ENCODE results near the gene DRAP1.

Gene DRAP1

DNA sequence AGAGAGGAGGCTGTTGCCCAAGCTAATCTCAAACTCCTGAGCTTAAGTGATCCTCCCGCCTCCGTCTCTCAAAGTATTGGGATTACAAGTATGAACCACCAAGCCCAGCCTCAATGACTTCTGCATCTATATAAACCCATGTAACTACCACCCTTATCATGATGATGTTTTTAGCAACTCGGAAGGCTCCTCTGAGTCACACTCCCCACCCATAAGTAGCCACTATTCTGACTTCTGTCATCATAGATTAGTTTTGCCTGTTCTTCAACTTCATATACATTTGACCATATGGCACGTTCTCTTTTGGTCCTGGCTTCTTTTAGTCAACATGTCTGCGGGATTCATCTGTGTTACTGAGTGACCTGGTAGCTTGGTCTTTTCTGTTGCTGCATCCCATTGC is 12.6 kb upstream of the DRAP1 start:
- no peak for DNase-seq

DNA sequence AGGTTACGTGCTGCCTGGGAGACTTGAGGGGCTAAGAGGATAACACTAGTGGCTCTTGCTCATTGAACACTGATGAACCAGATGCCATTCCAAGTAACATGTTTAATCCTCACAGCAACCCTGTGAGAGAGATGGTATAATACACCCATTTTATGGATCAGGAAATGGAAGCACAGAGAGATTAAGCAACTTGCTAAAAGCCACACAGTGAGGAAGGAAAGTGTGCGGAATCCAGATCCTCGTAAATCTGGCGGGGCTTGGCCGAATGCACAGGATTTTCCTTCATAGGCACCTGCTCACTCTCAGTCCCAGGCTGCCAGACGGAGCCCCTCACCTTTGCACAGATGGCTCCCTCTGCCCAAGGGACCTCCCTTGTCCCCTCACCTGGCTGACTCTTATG is 11.3 kb upstream of the DRAP1 start:
- DNase-seq: no peak

DNA sequence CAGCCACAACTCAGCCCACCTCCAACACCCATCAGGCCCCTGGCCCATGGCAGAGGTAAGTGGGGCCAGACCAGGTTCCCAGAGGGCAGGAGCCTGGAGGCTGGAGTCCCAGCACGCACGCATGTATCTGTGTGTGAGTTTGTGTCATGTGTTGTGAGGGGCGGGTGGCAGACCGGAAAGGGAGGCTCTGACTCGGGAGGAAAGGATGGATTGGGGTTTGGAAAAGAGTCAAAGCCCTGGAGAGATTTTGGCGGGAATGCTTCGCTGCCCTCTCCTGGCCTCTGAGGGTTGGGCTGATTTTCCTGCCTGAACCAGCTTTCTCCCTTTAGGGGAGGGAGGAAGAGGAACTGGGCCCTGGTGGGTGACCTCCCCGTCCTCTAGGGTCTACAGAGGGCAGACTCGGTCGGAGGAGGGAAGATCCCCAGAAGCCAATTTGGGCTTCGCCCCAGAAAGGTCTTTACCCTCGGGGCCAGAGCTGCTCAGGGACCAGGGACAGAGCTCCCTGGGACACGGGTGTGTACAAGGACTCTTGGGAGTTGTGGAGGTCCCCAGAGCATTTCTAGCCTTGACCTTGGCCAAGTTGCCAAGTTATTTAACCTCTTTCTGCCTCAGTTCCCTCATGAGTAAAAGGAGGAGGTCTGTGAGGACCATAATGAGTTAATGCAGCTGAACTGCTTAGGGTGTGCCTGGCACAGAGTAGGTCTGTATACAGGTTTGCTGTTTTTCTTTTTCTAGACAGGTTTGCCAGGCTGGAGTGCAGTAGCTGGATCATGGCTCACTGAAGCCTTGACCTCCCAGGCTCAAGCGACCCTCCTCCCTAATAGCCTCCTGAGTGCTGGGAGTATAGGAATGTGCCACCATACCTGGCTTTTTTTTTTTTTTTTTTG is 7.3 kb upstream of the DRAP1 start:
- DNase-seq: no peak

GRCh38 chr11:65912845-65913244 is 6.4 kb upstream of the DRAP1 start:
- no peak for DNase-seq

DNA sequence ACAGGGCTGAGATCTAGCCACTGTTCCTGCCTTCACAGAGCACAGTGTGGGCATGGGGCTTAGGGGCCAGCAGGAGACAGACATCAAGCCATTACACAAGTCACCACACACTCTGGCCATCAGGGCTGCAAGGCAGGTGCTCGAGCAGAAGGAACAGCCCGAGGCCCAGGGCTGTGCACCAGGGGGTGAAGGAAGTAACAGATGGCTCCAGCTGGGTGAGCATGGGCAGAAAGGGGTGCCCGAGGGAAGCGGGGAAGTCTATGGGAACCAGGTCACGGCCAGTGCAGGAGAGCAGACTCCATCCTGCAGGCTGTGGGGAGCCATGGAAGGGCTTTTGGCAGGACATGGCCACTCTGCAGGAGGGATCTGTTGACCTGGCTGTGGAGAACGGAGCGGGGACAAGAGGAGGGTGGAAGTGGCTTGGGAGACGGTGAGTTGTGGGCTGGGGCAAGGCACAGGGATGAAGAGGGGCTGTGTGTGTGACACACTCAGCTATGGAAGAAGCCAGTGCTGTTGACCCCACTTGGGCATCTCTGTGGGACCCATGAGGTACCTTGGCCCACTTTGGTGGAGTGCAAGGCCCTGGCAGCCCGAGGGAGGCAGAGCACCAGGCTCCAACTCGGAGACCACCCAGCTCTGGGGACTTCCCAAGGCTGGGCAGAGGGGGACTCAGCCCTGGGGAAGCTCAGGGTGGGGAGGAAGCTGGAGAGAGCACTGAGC is 4.0 kb upstream of the DRAP1 start:
- no peak for DNase-seq

DNA sequence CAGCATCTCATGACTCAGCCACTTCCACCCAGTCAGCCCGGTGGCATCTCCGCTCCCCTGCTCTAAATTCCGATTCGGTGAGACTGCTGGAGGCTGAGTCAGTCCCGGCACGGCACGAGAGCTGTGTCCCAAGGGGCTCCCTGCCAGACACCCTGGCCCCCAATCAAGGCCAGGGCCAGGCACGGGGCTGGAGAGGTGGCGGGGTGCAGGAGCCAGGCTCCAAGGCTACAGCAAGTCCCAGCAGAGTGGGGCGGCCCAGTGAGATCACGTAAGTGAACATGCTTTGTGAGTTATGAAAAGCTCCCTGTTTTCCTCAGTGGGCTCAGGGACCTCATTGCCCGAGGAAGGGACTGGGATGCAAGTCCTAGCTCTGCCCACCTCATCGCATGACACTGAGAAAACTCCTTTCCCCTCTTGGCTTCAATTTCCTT is 3.4 kb upstream of the DRAP1 start:
- no peak for DNase-seq

DNA sequence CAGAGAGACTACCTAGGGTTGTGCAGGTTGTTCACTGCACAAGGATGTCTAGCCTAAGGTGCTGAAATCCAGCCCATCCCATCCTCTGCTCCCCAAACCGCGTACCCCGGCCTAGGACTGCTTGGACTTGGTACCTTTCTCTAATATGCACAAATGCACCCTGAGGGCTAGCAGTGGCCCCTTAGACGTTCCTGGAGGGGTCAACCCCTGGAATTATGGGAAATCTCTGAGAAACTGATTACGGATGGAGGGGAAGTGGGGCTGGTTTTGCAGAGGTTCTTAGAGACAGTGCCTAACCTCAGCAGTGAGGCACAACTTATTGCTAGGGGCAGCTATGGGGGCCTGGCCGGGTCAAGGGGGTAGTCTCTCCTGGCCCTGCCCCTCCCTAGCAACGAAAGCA is 2.8 kb upstream of the DRAP1 start:
- DNase-seq: no peak

DNA sequence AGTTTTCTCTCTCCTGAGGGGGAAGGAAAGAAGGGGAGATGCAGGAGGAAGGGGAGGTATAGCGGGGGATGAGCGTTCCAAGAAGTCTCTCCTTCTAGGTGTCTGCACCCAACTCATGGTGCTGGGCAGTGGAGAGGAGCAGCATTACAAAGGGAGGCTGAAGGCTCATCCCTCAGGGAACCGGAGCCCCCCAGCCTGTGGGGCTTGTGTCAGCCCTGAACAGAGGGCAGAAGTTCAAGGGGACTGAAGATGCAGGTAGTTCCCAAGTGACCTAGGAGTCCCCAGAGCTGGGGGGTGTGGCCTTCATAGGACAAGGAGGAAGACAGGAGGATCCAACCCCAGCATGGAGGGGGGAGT is 2.2 kb upstream of the DRAP1 start:
- DNase-seq: no peak

GRCh38 chr11:65917434-65918210 is 1.6 kb upstream of the DRAP1 start:
- DNase-seq: no peak

DNA sequence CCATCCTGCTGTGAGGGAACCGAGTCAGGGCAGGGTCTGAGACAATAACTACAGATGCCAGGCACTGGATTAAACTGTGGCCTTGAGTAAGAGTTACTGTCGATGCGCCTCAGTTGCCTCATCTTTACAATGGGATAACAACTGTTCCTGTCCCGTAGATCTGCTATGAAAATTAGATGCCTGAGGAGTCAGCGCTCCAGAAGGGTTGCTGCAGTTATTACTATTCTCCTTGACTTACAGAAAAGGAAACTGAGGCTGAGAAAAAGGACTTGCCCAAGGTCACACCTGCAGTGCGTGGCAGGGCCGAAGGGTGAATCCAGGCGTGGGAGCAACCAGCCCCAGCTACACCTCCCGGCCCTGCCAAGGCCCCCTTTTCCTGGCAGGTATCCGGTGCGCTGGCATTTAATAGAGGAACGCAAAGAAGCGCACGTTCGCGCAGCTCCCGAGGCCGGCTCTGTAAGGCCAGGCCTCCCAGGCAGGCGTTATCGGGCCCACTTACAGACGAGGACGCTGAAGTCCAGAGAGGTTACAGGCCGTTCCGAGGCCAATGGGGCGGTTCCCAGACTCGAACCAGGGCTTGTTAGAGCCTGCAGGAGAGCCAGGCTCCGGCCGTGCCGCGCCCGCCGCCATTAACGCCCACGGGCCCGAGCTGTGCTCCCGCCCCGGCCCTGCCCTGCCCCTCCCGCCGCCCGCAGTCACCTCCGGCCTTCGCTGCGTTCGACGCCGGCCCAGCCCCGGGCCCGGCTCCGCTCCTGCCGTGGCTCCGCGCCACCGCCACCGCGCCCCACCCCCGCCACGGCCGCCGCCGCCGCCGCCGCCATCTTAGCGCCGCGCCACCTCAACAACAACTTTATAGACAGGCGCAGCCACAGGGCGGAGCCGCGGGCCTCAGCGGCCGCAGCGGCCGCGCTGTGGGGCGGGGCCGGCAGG is 750 bp upstream of the DRAP1 start, which contains the start of gene C11orf68:
Gene C11orf68, minus strand, starts transcription at position 852 of the 930 bp plus-strand sequence. Its CDS starts 31 bp downstream, at position 821.
- DNase-seq: no peak

- peak; percentile 47 to 54 (median 52) for DNase-seq
Measured at GRCh38 chr11:65919573-65920371, 546 bp downstream of the DRAP1 start.

DNA sequence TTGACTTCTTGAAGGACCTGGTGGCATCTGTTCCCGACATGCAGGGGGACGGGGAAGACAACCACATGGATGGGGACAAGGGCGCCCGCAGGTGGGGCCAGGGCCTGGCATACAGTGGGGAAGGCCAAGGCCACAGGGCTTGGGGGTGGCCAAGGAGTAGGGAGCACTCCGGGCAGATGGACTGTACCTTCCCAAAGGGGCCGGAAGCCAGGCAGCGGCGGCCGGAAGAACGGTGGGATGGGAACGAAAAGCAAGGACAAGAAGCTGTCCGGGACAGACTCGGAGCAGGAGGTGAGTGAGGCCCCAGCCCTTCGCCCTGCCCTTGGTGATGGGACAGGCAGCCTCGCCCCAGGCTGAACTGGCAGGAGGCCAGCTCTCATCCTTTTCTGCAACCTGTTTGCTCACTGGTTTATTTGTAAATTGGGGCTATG is 1.2 kb downstream of the DRAP1 start:
- no peak for DNase-seq

DNA sequence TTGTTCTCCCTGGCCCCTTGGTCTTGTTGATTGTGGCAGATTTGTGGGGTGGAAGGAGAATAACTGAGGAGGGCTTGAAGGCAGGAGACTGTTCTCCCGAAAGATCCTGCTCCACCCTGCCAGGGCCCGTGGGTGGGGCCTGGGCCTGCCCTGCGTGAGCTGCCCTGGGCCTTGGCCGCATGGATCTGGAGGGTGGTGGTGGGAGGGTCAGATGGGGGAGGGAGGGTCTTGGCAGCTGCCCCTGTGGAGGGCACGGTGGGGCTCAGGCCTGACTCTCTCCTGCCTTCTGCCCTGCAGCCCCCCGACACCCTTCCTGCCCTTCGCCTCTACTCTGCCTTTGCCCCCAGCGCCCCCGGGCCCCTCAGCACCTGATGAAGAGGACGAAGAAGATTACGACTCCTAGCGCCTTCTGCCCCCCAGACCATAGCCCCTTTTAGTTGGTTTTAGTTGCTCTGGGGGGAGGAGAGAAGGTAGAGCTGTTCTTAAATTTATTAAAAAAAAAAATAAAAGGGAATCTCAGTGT is 1.9 kb downstream of the DRAP1 start:
- DNase-seq: no peak

DNA sequence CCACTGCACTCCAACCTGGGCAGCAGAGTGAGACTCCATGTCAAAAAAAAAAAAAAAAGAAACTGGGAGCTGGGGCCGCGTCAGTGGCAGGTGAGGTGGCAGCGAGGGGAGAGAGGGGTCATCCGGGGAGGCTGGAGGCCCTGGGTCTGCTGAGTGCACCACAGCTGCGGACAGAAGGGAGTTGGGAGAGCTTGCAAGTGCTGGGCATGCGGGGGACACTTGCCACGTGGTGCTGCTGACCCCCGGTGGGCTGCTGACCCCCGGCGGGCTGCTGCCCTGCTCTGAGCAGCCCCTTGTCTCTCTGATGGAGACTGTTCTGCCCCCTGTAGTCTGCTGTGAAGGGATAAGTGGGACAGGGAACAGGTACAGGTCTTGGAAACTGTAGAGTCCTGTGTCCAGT is 2.6 kb downstream of the DRAP1 start:
- no peak for DNase-seq

DNA sequence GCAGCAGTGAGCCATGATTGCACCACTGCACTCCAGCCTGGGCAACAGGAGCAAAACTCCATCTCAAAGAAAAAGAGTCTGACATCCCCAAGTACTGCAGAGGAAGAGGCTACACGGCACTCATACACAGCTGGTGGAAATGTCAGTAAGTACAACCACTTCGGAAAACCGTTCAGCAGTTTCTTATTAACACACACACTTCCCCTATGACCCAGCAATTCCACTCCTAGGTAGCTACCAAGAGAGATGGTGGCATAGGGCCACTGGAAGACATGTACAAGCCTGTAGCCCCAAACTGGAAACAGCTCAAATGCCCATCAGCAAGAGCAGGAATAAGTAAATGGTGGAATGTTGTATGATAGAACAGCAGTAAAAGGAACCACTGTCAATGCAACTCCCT is 3.3 kb downstream of the DRAP1 start:
- DNase-seq: no peak

- no peak for DNase-seq
Measured at GRCh38 chr11:65925397-65925796, 6.2 kb downstream of the DRAP1 start.

DNA sequence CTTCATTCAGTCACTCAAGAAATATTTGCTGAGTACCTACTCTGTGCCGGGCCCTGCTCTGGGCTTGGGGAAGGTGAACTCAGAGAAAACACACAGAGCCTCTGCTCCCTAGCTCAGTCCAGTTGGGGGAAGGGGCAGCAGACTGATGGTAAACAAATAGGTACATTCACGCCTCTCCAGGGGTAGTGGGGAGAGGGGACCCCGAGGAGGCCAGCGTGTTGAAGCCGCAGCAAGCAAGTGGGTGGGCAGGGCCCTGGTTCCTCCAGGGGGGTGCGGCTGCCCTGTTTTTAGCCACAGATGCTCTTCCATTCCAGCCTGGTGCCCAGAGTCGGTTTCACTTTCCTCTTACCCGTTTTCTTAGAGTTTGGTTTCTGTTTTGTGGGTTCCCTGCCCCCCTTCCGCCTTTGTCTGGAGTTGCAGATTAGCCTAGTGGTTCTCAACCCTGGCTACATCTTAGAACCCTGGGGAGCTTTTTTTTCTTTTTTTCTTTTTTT is 8.7 kb downstream of the DRAP1 start:
- DNase-seq: peak; percentile 24 to 61 (median 57)

GRCh38 chr11:65928667-65929066 is 9.4 kb downstream of the DRAP1 start:
- no peak for DNase-seq

- DNase-seq: no peak
Measured at GRCh38 chr11:65931773-65932557, 12.7 kb downstream of the DRAP1 start.

DNA sequence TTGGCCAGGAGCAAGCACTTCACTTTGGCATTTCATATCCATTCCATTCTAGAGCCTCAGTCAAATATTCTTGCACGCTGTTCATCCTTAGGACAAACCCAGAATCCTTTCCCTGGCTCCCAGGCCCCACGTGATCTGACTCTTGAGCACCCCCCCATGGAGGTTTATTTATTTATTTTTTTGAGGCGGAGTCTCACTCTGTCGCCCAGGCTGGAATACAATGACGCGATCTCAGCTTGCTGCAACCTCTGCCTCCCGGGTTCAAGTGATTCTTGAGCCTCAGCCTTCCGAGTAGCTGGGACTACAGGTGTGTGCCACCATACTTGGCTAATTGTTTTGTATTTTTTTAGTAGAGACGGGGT is 13.3 kb downstream of the DRAP1 start:
- no peak for DNase-seq

Measured in activated CD4-positive, CD25-positive, alpha-beta regulatory T cell (primary cell).